ENCODE data around the gene COIL.
"Not testable (repeated sequence)": the region's sequence is repeated elsewhere in the genome, so short reads cannot be mapped to it uniquely, and the experiment has no call there.

COIL gene

GRCh38 chr17:56977673-56978395, 17.0 kb upstream of the COIL start, which contains the start of gene SCPEP1:
SCPEP1 (plus strand) TSS chr17:56978131; CDS start chr17:56978160, 29 bp downstream.
- peak; percentile 72 for DNase-seq (ENCODE audit: low read depth)

GRCh38 chr17:56976941-56977608, 16.2 kb upstream of the COIL start:
- DNase-seq (ENCODE audit: low read depth): no peak

- no peak for DNase-seq (ENCODE audit: low read depth)
Observed at GRCh38 chr17:56975656-56976055, 14.8 kb upstream of the COIL start.

- DNase-seq (ENCODE audit: low read depth): no peak
Observed at GRCh38 chr17:56974055-56974454, 13.2 kb upstream of the COIL start.

- no peak for DNase-seq (ENCODE audit: low read depth)
Observed at GRCh38 chr17:56973520-56973919, 12.7 kb upstream of the COIL start.

- no peak for DNase-seq (ENCODE audit: low read depth)
Observed at GRCh38 chr17:56972111-56972730, 11.4 kb upstream of the COIL start.

- DNase-seq (ENCODE audit: low read depth): no peak
Observed at GRCh38 chr17:56970974-56971373, 10.1 kb upstream of the COIL start.

- DNase-seq (ENCODE audit: low read depth): no peak
Observed at GRCh38 chr17:56966338-56966737, 5.5 kb upstream of the COIL start.

GRCh38 chr17:56965681-56966080, 4.8 kb upstream of the COIL start:
- DNase-seq (ENCODE audit: low read depth): not testable (repeated sequence)

- DNase-seq (ENCODE audit: low read depth): not testable (repeated sequence)
Observed at GRCh38 chr17:56965241-56965640, 4.4 kb upstream of the COIL start.

GRCh38 chr17:56956992-56957391, 3.9 kb downstream of the COIL start:
- DNase-seq (ENCODE audit: low read depth): no peak

- no peak for DNase-seq (ENCODE audit: low read depth)
Observed at GRCh38 chr17:56949595-56949994, 11.3 kb downstream of the COIL start.

GRCh38 chr17:56948491-56948890, 12.4 kb downstream of the COIL start:
- DNase-seq (ENCODE audit: low read depth): no peak

- no peak for DNase-seq (ENCODE audit: low read depth)
Observed at GRCh38 chr17:56947741-56948140, 13.1 kb downstream of the COIL start.

- DNase-seq (ENCODE audit: low read depth): no peak
Observed at GRCh38 chr17:56945938-56946505, 14.8 kb downstream of the COIL start.

- no peak for DNase-seq (ENCODE audit: low read depth)
Observed at GRCh38 chr17:56943505-56944125, 17.2 kb downstream of the COIL start.

GRCh38 chr17:56939869-56940484, 20.9 kb downstream of the COIL start:
- DNase-seq (ENCODE audit: low read depth): no peak

GRCh38 chr17:56938206-56938605, 22.6 kb downstream of the COIL start:
- DNase-seq (ENCODE audit: low read depth): not testable (repeated sequence)

GRCh38 chr17:56937687-56938086, 23.2 kb downstream of the COIL start:
- no peak for DNase-seq (ENCODE audit: low read depth)

GRCh38 chr17:56936697-56937322, 24.0 kb downstream of the COIL start:
- no peak for DNase-seq (ENCODE audit: low read depth)

GRCh38 chr17:56935461-56935860, 25.4 kb downstream of the COIL start:
- DNase-seq (ENCODE audit: low read depth): no peak

All from stimulated activated CD8-positive, alpha-beta memory T cell treated with anti-CD3 and anti-CD28 coated beads, Interleukin-15, amount 100 ng/mL, for 24 hours (primary cell).